HG03039 (cell line): Measurements from ENCODE around the gene TRABD.
"Not testable (repeated sequence)": the region's sequence is repeated elsewhere in the genome, so short reads cannot be mapped to it uniquely, and the experiment has no call there.

ENCODE experiments used
- ATAC-seq: cut with Tn5 transposase; IDR thresholded peaks from one replicate; pipeline ENCODE4 v1.9.1; 2021; ENCODE audit warnings: mild to moderate bottlenecking, moderate library complexity; ENCODE audit not compliant: unreplicated experiment

The TRABD gene

GRCh38 chr22:50200461-50201190, 14.9 kb downstream of the TRABD start, which contains the start of gene SELENOO:
Gene SELENOO, plus strand, starts transcription at chr22:50201011. Its CDS starts 26 bp downstream, at chr22:50201037.
- peak; percentile 52 for ATAC-seq

DNA sequence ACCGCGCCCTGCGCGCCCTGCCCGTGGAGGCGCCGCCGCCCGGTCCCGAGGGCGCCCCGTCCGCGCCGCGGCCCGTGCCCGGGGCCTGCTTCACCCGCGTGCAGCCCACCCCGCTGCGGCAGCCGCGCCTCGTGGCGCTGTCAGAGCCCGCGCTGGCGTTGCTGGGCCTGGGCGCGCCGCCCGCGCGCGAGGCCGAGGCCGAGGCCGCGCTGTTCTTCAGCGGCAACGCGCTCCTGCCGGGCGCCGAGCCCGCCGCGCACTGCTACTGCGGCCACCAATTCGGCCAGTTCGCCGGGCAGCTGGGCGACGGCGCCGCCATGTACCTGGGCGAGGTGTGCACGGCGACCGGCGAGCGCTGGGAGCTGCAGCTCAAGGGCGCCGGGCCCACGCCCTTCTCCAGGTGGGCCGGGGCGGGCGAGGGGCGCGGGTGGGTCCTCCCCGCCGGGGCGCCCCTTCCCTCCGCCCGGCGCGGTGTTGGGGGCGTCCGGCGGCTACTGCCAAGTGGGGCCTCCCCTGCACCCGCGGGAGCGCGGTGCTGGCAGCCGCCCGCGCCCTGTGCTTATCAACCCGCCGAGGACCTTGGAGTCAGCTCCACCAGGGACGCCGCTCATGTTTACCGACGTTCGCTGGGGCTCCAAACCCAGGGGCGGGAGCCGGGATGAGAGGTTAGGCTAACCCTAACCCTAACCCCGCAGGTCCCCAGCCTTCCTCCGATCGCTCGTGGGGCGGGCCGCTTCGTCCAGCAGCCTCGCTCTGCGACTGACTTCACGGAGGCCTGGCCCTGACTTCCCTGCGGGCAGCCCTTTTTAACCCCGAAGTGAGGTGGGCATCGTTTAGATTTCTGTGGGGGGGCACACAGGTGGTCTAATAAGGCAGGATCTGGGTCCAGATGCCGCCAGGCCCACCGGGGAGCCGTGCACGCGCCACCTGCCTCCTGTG, 15.7 kb downstream of the TRABD start:
- peak; percentile 8 for ATAC-seq

DNA sequence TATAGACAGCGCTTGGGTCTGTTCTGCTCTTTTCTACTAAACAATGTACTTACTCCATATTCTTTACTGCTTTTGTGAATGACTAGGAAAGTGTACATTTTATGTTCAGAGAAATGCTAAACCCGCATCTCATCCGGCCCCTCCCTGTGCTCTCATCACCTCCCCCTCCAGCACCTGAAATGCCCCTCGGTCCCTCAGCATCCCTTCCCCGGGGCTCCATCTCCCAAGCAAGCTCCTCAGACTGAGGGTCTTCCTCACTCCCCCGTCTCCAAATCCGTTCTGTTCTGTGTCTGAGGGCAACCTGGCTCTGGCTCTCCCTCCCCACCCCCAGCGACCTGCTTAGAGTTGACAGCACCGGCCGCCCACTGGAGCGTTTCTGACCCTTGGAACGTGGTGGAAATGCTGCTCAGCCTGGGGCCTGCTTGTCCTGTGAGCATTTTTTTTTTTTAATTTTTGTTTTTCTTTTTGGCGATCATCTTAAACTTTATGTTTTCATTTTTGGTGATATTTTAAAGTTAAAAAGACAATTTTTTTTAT, 16.5 kb downstream of the TRABD start:
- ATAC-seq, result no peak

DNA sequence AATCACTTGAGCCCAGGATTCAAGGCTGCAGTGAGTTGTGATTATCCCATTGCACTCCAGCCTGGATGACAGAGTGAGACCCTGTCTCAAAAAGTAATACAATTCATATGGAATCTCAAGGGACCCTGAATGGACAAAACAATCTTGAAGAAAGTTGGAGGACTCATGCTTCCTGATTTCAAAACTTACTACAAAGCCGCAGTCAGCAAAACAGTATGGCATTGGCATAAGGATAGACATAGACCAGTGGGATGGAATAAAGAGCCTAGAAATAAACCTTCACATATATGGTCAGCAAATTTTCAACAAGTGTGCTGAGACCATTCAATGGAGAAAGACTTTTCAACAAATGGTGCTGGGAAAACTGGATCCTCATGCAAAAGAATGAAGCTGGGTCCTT, 17.6 kb downstream of the TRABD start:
- ATAC-seq, result no peak

DNA sequence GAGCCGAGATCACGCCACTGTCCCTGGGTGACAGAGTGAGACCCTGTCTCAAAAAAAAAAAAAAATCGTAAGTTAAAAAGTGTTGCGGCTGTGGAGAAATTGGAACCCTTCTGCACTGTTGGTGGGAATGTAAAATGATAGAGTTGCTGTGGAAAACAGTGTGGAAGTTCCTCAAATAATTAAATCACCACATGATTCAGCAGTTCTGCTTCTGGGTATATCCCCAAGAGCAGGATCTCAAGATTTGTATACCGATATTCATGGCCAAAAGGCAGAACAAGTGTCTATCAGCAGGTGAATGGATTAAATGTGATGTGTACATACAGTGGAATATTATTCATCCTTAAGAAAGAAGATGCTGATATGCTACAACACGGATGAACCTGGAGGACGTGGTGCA, 18.9 kb downstream of the TRABD start:
- no peak for ATAC-seq

DNA sequence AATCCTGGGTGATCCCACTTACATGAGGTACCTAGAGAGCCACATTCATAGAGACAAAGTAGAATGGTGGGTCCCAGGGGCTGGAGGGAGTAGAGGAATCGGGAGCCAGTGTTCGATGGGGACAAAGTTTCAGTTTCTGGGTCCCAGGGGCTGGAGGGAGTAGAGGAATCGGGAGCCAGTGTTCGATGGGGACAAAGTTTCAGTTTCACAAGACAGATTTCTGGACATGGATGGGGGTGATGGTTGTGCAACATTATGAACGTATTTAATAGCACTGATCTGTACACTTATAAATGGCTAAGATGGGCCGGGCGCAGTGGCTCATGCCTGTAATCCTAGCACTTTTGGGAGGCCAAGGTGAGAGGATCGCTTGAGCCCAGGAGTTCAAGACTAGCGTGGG, 19.3 kb downstream of the TRABD start:
- ATAC-seq, result not testable (repeated sequence)

GRCh38 chr22:50205781-50206569, 20.3 kb downstream of the TRABD start:
- no peak for ATAC-seq

- no peak for ATAC-seq
Observed at GRCh38 chr22:50206599-50206998, 20.9 kb downstream of the TRABD start.

DNA sequence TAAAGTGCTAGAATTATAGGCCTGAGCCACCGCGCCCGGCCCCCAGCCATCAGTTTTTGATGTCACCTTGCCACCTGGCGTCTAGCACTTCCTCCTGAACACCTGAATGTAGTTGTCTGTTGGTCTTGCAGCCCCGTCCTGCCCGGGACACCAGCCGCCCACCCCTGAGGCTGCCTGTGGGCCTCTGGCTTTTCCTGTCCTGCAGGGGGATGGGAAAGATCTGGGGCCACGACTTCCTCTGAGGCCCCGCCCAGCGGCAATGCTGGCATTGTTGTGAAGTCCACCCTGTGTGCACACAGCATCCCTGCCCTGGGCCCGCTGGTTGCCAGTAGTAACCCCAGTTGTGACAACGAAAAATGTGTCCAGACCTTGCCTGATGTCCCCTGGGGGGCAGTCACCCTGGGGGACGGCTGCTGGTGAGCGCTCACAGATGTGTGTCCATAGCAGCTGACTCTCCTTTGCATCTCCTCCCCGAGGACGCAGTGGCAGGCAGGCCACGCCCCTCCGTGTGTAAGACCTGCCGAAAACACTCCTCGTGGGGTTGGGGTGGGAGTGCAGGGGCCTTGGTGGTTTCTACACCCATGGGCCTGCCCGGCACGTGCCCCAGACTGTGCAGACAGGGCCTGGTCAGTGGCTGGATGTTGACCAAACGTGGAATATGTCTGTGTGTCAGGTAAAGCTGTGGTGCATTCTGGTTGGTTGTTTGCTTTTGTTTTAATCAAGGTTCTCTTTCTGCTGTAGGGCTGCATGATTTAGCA, 21.8 kb downstream of the TRABD start:
- no peak for ATAC-seq

- ATAC-seq, result no peak
Observed at GRCh38 chr22:50208430-50208938, 22.8 kb downstream of the TRABD start.

DNA sequence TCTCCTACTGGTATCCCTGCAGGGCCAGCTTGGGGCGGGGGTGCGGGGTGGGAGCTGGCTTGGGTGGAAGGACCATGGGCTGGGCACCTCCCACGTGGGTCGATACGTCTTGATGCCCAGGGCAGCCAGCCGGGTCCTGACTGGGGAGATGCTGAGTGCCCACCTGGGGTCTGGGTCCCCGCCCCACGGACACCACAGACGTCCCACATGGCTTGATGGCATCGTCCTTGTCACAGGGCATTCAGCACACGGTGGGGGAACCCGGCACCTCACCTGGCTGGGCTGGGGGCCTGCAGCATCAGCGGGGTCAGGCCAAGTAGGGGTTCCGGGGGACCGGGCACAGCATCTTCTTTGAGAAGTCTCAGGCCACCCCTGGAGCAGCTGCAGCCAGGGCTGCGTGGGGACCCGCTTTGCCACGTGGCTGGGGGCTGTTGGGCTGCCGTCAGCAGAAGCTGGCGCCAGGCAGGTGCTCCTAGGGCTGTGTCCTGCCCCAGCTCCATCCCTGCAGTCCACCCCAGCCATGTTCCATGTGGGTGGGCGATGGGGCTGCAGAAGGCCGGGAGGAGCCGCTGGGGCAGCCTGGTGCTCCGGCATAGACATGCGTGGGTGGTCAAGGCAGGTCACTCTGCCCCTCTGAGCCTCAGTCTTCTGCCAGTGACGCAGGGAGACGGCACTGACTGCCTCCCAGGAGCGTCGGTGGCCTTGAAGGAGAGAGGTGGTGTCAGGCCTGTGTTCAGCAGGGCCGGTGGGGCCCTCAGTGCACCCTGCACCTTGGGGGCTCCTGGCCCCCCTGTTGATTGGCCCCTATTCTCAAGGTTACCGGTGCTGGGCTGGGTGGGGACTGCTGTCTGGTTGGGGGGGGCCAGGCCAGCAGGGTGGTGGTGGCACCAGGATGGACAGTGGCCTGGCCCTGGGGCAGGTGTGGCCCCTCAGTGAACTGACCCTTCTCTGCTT, 23.5 kb downstream of the TRABD start:
- no peak for ATAC-seq

DNA sequence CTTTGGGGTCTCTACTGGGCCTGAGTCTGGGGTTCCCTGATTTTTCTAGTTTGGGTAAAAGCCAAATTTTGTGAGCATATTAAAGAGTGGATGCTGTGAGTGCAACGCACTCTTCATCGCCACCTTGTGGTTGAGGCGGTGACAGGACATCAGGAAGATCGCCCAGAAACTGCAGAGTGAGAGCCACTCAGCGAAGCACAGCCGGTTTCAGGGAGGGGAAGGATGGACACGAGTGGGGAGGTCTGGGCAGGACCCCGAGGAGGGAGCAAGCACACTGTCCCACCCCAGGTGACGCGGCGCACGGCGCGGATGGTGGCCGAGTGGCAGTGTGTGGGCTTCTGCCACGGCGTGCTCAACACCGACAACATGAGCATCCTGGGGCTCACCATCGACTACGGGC, 24.2 kb downstream of the TRABD start:
- ATAC-seq, result no peak

- ATAC-seq, result no peak
Observed at GRCh38 chr22:50210378-50211139, 24.8 kb downstream of the TRABD start.

- no peak for ATAC-seq
Observed at GRCh38 chr22:50211147-50211546, 25.4 kb downstream of the TRABD start.

- ATAC-seq, result no peak
Observed at GRCh38 chr22:50213263-50213662, 27.6 kb downstream of the TRABD start.

- ATAC-seq, result no peak
Observed at GRCh38 chr22:50215297-50216054, 29.8 kb downstream of the TRABD start.

DNA sequence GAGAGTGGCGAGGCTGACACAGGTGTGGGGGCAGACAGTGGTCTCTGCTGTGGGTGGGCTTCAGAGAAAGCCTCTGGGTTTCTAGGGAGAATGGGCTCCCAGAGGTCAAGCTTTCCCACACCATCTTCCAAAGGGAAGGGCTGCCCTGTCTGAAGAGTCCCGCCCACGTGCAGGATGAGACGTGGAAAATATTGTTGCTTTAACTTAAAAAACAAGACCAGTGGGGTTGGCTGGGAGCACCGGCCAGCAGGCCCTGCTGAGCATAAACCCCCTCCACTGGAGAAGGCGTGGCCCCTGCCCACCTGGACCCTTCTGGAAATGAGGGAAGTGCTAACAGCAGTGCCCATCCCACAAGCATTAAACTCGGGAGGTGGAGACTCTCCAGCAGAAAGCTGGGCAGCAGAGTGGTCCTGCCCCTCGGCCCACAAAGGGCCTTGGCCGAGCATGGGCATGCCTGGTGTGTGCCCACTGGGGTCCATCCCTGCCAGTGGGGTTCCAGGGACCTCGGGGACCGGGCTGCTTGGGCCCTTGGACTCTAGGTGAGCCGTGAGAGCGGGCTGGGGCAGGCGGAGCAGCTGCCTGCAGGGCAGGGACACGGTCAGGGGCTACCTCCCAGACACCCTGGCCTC, 30.5 kb downstream of the TRABD start:
- ATAC-seq, result no peak
